Endothelial cell (in vitro differentiated cells): ENCODE measurements around the gene ATL1. TPM values are rescaled to one million over a fixed set of nuclear protein-coding genes. Genes with fewer than 3 reads are reported as not detected.

Experiments used
- DNase-seq: peaks from one replicate; pipeline ENCODE4 v3.0.0; 2021; ENCODE audit warnings: low spot score
- H3K27ac Mint-ChIP-seq: one replicate; pipeline ENCODE4 v1.8.0; 2021; ENCODE audit warnings: mixed read lengths, inconsistent platforms; ENCODE audit not compliant: unreplicated experiment
- H3K27me3 Mint-ChIP-seq: one replicate; pipeline ENCODE4 v1.8.0; 2021; ENCODE audit warnings: mild to moderate bottlenecking, moderate library complexity, mixed read lengths, inconsistent platforms; ENCODE audit not compliant: unreplicated experiment
- H3K36me3 Mint-ChIP-seq: one replicate; pipeline ENCODE4 v1.8.0; 2021; ENCODE audit warnings: mild to moderate bottlenecking, low read depth, mixed read lengths, inconsistent platforms; ENCODE audit not compliant: unreplicated experiment
- H3K4me1 Mint-ChIP-seq: one replicate; pipeline ENCODE4 v1.8.0; 2021; ENCODE audit warnings: mild to moderate bottlenecking, mixed read lengths, inconsistent platforms; ENCODE audit not compliant: unreplicated experiment
- H3K4me3 Mint-ChIP-seq: one replicate; pipeline ENCODE4 v1.8.0; 2021; ENCODE audit warnings: mild to moderate bottlenecking, mixed read lengths, inconsistent platforms; ENCODE audit not compliant: unreplicated experiment
- H3K9me3 Mint-ChIP-seq: one replicate; pipeline ENCODE4 v1.8.0; 2021; ENCODE audit warnings: mixed read lengths, inconsistent platforms; ENCODE audit not compliant: unreplicated experiment
- CTCF ChIP-seq: fragments of 200-600 bp; sonication (generic); IDR thresholded peaks from one replicate; pipeline ENCODE4 v1.5.0; 2021; ENCODE audit warnings: antibody characterized with exemption; ENCODE audit not compliant: unreplicated experiment
- total RNA-seq: library from RNA; stranded (reverse); fragmentation: NEBNext Ultra II Directional; extraction: Animal tissue kit (Norgen Biotek cat#: 25700); gene quantifications from one replicate; pipeline ENCODE4 v1.2.1, GENCODE V29; 2021; ENCODE audit not compliant: unreplicated experiment

ATL1 gene
- total RNA-seq, 1 donor from 2014 or later = 4.7 TPM

- H3K36me3 Mint-ChIP-seq = peaks cover 12% of the 10 kb centered on the region
- peak overlapping the region; percentile 61 for H3K27ac Mint-ChIP-seq
- TF ChIP-seq CTCF = no peak
- no peak for DNase-seq
- peaks cover 6% of the 10 kb centered on the region for H3K27me3 Mint-ChIP-seq
- peaks cover 40% of the 10 kb centered on the region for H3K4me1 Mint-ChIP-seq
- H3K4me3 Mint-ChIP-seq = peak overlapping the region; percentile 98
- no peaks in the 10 kb centered on the region for H3K9me3 Mint-ChIP-seq
These were observed 29.1 kb upstream of the ATL1 start for GRCh38 chr14:50530794-50531365.

DNA sequence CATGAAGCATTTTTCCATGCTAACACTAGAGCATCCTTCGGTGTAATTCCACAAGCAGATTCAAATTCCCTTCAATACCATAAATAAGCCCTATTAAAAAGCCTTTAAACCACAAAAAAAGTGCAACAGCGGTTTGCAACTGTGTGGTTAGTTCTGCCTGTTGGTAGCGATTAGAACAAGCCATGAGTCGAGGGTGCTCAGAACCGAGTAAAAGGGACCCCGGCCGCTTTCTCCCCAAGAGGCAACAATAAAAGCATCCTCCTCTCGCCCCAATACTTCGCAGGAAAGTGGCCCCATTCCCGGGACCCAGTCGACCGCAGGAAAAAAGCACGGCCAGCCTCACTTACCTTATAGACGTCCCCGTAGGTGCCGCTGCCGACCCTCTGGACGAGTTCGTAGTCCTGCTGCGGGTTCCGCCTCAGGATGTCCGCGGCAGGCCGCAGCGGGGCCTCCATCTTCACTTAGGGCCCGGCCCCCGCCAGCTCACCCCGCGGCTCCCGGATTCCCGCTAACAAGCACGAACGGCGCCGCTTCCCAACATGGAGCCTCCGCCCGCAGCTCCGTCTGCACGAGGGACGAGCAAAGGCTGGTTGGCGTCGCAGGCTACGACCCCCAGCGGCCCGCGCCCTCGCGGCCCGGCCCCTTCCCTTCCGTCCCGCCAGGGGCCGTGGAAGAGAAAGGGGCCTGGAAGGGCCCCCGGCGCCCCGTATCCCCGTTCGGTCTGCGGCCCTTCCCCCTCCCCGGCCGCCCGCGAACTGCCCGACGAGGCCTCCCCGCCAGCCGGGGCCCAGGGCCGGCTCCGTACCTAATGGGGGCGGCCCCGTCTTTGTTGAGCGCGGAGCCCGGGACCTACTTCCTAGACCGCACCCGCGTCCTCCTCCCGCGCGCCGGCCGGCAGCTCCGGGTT lies 28.1 kb upstream of the ATL1 start:
- TF ChIP-seq CTCF = no peak
- Mint-ChIP-seq H3K4me1 (peaks cover 36% of the 10 kb centered on the region), H3K4me3 (peak overlapping the region; percentile 98), H3K36me3 (peaks cover 13% of the 10 kb centered on the region), H3K9me3 (no peaks in the 10 kb centered on the region), H3K27ac (peak overlapping the region; percentile 85), H3K27me3 (peaks cover 6% of the 10 kb centered on the region)
- DNase-seq = peak; percentile 48

DNA sequence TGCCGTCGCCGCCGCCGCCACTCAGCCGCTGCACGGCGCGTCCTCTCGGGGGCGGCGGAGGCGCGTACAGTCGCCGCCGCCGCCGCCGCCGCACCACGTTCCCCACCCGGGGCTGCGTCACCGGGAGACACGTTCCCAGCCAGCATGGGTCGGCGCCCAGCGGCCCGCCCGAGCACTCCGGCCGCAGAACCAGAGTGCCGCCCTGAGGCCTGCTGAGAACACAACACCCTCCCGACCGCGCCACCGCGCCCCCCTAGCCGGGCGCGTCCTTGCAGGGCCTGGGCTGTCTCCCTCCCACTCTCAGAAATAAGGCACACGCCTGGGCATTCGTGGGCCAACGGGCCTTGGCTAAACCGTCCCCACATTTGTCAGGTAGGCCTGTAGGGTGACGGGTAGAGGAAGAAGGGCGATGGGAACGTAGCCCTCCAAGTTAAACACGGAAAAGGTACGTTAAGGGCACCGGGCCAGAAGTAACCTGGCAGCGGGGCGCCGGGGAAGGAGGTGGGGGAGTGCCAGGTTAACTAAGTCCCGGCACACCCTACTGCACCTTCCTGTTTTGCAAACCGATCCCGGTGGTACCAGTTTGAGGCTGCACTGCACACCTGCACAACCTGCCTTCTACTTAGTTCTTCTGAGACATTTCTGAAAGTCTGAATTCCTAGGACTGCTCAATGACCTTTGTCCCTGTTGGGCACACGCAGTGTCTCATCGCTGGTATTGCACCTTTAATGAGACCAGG lies 27.3 kb upstream of the ATL1 start, which contains the start of gene MAP4K5:
TSS of gene MAP4K5 (minus strand) at position 68 of the 739 bp plus-strand sequence. CDS start 520 bp downstream, outside the sequence.
- Mint-ChIP-seq H3K4me3 (peak within 1 kb of the TSS; percentile 98), H3K36me3 (peaks cover 15% of the 10 kb centered on the region), H3K4me1 (peaks cover 36% of the 10 kb centered on the region), H3K9me3 (no peaks in the 10 kb centered on the region), H3K27ac (peak within 1 kb of the TSS; percentile 85), H3K27me3 (peaks cover 6% of the 10 kb centered on the region)
- DNase-seq = peak; percentile 93
- TF ChIP-seq CTCF = peak; percentile 72

DNA sequence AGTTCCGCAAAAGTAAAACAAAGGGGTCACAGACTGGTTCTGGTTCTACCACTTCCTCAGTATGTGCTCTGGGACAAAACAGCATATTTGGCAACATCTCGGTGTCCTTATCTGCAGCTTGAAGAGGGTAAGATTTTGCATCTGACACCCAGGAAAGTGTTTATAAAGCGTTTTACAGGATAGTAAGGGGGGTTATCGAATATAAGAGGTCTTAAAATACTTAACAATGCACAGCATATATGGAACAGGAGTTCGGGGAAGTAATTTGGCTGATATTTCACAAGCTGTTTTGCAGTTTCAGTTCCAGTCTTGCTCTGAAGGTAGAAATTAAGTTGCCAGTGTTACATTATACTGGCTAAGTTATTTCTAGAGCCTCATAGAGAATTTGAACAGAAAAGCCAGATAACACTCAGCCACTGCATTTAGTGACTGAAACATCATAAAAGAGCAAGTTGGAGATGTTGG lies 26.7 kb upstream of the ATL1 start:
- H3K4me3 Mint-ChIP-seq = peak overlapping the region; percentile 91
- peak overlapping the region; percentile 25 for H3K27ac Mint-ChIP-seq
- H3K36me3 Mint-ChIP-seq = peaks cover 20% of the 10 kb centered on the region
- H3K4me1 Mint-ChIP-seq = peaks cover 31% of the 10 kb centered on the region
- peaks cover 6% of the 10 kb centered on the region for H3K27me3 Mint-ChIP-seq
- DNase-seq = no peak
- H3K9me3 Mint-ChIP-seq = peaks cover 6% of the 10 kb centered on the region
- TF ChIP-seq CTCF = no peak
